ENCODE data around the gene ASIC3. TPM values are rescaled to one million over a fixed set of nuclear protein-coding genes. Genes with fewer than 3 reads are reported as not detected.

ASIC3 gene
- total and polyA plus RNA-seq, 2 of the 8 experiments (the other 6 are each of a cell fraction or from before 2014, with no cell fraction given): 1.6 to 1.9 TPM

DNA sequence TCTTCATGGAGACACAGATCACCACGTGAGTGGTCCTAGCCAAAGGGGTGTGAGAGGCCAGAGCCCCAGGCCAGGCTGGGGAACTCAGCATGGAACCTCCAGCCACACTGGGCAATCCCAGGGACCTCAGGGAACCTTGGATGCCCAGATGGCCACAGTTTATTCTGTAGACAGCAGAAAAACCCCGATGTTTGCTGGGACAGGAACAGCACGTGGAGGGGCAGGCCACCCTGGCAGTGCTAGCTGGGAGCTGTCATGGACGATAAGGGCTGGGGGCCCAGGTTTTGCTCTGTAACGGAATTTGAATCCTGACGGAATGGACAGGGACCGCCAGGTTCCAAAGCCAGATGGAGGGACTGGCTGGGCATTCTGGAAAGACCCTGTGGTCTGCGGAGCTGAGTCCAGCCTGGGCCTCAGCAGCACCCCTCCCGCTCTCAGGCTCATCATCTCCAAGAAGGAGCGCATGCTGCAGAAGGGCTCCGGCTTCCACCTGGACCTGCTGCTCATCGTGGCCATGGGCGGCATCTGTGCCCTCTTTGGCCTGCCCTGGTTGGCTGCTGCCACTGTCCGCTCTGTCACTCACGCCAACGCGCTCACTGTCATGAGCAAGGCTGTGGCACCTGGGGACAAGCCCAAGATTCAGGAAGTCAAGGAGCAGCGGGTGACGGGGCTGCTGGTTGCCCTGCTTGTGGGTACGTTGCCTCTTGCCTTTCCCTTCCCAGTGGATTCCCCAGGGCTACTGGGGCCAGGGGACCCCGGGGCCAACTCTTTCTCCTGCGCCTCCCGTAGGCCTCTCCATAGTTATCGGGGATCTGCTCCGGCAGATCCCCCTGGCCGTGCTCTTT is 26.7 kb downstream of the ASIC3 start:
- Histone ChIP-seq H4K8ac (ENCODE audit: extremely low read depth, insufficient read depth, low read length) (no peak overlapping the region), H2AFZ (ENCODE audit: low read length) (no peak overlapping the region), H3K18ac (ENCODE audit: extremely low read depth, low read length) (no peak overlapping the region), H2BK12ac (ENCODE audit: low read depth, low read length) (no peak overlapping the region), H3K36me3 (ENCODE audit: control insufficient read depth in 2 of 4, insufficient read depth in 4 of 4, low read length in 3 of 4) (peaks cover 19 to 49% (median 42%) of the 10 kb centered on the region in 4 experiments), H3K9me3 (ENCODE audit: insufficient read depth in 2 of 2, low read depth in 1 of 2, low read length in 1 of 2) (no peaks in the 10 kb centered on the region), H2BK20ac (ENCODE audit: low read length) (no peak overlapping the region), H2AK5ac (ENCODE audit: low read depth, low read length) (no peak overlapping the region), H4K20me1 (replicated peaks in 1 of 2; ENCODE audit: control insufficient read depth in 1 of 2, insufficient read depth in 2 of 2, low read length in 2 of 2) (peaks cover 18 to 27% of the 10 kb centered on the region in 2 experiments), H2BK15ac (ENCODE audit: low read length) (no peak overlapping the region), H3K4ac (replicated peaks; ENCODE audit: insufficient read length, low read depth, low read length) (no peak overlapping the region), H4K5ac (ENCODE audit: insufficient read length, low read depth, low read length) (no peak overlapping the region), H3K79me2 (ENCODE audit: control insufficient read depth in 1 of 2, insufficient read depth in 2 of 2, low read length in 2 of 2) (peaks cover 0 to 5% of the 10 kb centered on the region in 2 experiments; a peak in 1 of 4 replicates), H3K14ac (ENCODE audit: insufficient read length) (no peak overlapping the region), H2BK120ac (replicated peaks; ENCODE audit: low read depth, low read length) (no peak overlapping the region), H2BK5ac (ENCODE audit: low read depth, low read length) (no peak overlapping the region), H3K56ac (replicated peaks; ENCODE audit: insufficient read length, low read depth, low read length) (no peak overlapping the region), H3K4me1 (replicated peaks in 1 of 4; ENCODE audit: control insufficient read depth in 3 of 4, insufficient read depth in 4 of 4, low read length in 3 of 4) (peaks cover 0 to 20% (median 15%) of the 10 kb centered on the region in 4 experiments; a peak in 6 of 7 replicates), H3K4me2 (ENCODE audit: insufficient read depth in 1 of 2, low read depth in 2 of 2, low read length in 2 of 2) (no peak overlapping the region), H3K4me3 (ENCODE audit: extremely low read depth in 1 of 4, insufficient read depth in 2 of 4, low read depth in 3 of 4, low read length in 4 of 4) (no peak overlapping the region), H3K23me2 (ENCODE audit: low read depth, low read length) (peaks cover 3% of the 10 kb centered on the region), H4K91ac (replicated peaks; ENCODE audit: insufficient read length, low read length) (no peak overlapping the region), H3K9ac (replicated peaks in 1 of 4; ENCODE audit: extremely low read depth in 1 of 4, low read depth in 3 of 4, low read length in 3 of 4) (no peak overlapping the region), H3K23ac (ENCODE audit: insufficient read length) (no peak overlapping the region), H3K27ac (ENCODE audit: low read depth, low read length) (no peak overlapping the region), H3K79me1 (ENCODE audit: low read depth, low read length) (peaks cover 5% of the 10 kb centered on the region), H3K27me3 (replicated peaks in 1 of 4; ENCODE audit: control insufficient read depth in 3 of 4, extremely low read depth in 1 of 4, insufficient read depth in 3 of 4, low read length in 3 of 4) (no peaks in the 10 kb centered on the region)
- 92% methylated on average over 25 of the region's 26 CpGs; no CpG with 5 or more reads in 1 of the 2 experiments for WGBS, 2 experiments (ENCODE audit: extremely low coverage in 1 of 2, insufficient coverage in 1 of 2, insufficient read length in 1 of 2, insufficient replicate concordance in 2 of 2, low coverage in 1 of 2, low lambda C conversion rate in 2 of 2, missing lambda C conversion rate in 1 of 2)
- FAIRE-seq: no peak
- DNase-seq (ENCODE audit: low read depth in 1 of 2, low spot score in 2 of 2): no peak
- CTCF ChIA-PET (ENCODE audit: partially characterized antibody): interaction anchor here (0.8 to 6.0 kb wide), 7 partner anchors 11 to 57 kb away, joined by 3 to 81 read pairs (median 4); no protein-coding TSS in a partner anchor
- POLR2A ChIA-PET (ENCODE audit: partially characterized antibody): interaction anchor here (0.6 to 4.9 kb wide), 4 partner anchors 9 to 130 kb away, joined by 3 to 77 read pairs (median 18); no protein-coding TSS in a partner anchor
- TF ChIP-seq RFX5 (IDR thresholded peaks at IDR 0.05; ENCODE audit: borderline replicate concordance, low read depth, low read length) (no peak), POLR2A (IDR thresholded peaks at IDR 0.05; ENCODE audit: control extremely low read depth in 1 of 2, low read depth in 2 of 2, low read length in 2 of 2) (0 out of 3 replicates have a peak, but pooled peaks of 1 of the 2 experiments have one; percentile 16)
